NB4 (cell line): ENCODE results near the gene KLHL11.

Experiments used
- DNase-seq: peaks from one replicate; pipeline ENCODE4 v3.0.0; 2010; ENCODE audit warnings: low read depth
- H3K4me3 ChIP-seq: one replicate; pipeline ENCODE4 v1.5.1; 2011; ENCODE audit warnings: mild to moderate bottlenecking, low read depth, low read length, moderate library complexity
- MYC ChIP-seq: IDR thresholded peaks from 2 replicates; pipeline ENCODE4 v1.6.1; 2011; ENCODE audit warnings: low read depth, low read length
- POLR2A ChIP-seq: IDR thresholded peaks from 2 replicates; pipeline ENCODE4 v1.6.1; 2011; ENCODE audit warnings: mild to moderate bottlenecking; ENCODE audit not compliant: insufficient read length; ENCODE audit errors: extremely low read depth
- TF ChIP-seq, protein P1 (sequence below): IDR thresholded peaks from 2 replicates; pipeline ENCODE4 v1.6.1; 2011; ENCODE audit warnings: low read depth, low read length
- TF ChIP-seq, protein P2 (sequence below): IDR thresholded peaks from one replicate; pipeline ENCODE4 v1.5.1; 2012; ENCODE audit warnings: low read depth, low read length

The KLHL11 gene

DNA sequence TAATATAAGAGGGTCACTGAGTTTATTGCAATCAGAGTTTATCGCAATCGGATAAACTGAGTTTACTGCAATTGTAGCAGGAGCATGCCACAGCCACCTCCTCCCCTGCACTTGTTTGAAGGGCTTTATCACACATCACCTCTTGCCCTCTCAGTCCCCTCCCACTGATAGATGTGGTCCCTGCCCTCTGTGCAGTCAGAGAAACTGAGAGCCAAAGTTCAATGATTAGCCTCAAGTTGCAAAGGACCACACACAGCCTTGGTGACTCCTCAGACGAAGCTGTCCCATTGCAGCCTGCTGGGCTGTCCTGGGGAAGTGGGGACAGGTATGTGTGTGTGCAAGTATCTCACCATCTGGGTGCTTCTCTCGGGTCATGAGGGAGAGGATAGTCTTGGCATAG lies 39.9 kb upstream of the KLHL11 start:
- DNase-seq = no peak
- TF ChIP-seq, protein P1, sequence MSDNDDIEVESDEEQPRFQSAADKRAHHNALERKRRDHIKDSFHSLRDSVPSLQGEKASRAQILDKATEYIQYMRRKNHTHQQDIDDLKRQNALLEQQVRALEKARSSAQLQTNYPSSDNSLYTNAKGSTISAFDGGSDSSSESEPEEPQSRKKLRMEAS = no peak
- TF ChIP-seq, protein P2, sequence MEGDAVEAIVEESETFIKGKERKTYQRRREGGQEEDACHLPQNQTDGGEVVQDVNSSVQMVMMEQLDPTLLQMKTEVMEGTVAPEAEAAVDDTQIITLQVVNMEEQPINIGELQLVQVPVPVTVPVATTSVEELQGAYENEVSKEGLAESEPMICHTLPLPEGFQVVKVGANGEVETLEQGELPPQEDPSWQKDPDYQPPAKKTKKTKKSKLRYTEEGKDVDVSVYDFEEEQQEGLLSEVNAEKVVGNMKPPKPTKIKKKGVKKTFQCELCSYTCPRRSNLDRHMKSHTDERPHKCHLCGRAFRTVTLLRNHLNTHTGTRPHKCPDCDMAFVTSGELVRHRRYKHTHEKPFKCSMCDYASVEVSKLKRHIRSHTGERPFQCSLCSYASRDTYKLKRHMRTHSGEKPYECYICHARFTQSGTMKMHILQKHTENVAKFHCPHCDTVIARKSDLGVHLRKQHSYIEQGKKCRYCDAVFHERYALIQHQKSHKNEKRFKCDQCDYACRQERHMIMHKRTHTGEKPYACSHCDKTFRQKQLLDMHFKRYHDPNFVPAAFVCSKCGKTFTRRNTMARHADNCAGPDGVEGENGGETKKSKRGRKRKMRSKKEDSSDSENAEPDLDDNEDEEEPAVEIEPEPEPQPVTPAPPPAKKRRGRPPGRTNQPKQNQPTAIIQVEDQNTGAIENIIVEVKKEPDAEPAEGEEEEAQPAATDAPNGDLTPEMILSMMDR = no peak
- TF ChIP-seq MYC = no peak
- no peak for TF ChIP-seq POLR2A
- H3K4me3 ChIP-seq = no peak overlapping the region

DNA sequence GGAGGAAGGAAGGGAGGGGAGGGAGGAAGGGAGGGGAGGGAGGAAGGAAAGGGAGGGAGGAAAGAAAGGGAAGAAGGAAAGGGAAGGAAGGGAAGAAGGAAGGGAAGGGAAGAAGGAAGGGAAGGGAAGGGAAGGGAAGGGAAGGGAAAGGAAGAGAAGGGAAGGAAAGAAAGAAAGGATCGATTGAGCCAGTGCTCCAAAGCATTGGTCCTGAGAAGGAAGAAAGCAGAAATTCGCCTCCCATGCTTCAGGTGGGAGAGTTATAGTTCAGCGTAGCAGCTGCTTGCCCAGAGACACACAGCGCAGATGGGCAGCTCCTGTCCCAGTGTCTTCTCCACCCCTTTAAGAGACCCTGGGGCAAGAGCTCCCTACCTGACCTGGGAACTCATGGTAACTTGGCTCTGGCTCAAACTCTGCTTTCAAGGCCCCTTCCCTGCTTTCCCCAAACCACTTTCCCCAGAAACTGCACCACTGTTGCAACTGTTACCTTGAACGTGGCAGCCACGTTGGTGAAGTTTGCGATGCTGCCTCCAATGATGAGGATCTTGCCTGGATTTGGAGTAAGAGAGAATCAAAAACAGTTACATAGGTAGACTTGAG lies 39.1 kb upstream of the KLHL11 start:
- H3K4me3 ChIP-seq = no peak overlapping the region
- TF ChIP-seq, protein P1 = no peak
- TF ChIP-seq MYC = no peak
- TF ChIP-seq POLR2A = no peak
- TF ChIP-seq, protein P2 = no peak

DNA sequence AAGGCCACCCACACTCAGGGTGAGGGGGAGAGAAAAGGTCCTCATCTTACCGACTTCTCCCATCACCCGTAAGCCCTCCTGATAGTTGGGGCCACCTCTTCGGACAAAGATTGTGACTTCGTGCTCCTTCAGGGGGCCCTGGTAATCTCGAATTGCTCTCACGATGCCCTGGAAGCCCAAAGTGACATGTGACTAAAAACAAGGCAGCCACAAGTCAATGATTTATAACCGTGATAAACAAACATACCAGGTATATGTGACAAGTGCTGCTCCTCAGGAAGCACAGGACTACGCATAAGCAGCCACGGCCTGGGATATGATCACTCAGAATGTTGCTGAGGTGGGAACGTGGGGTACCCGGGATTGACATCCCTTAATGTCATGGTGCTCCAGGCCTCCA lies 36.4 kb upstream of the KLHL11 start:
- DNase-seq = no peak
- TF ChIP-seq, protein P2 = no peak
- TF ChIP-seq POLR2A (no peak), MYC (no peak)
- TF ChIP-seq, protein P1 = no peak
- H3K4me3 ChIP-seq = no peak overlapping the region

More for the DNA sequence above, 39.1 kb upstream of the KLHL11 start:
- no peak for DNase-seq

DNA sequence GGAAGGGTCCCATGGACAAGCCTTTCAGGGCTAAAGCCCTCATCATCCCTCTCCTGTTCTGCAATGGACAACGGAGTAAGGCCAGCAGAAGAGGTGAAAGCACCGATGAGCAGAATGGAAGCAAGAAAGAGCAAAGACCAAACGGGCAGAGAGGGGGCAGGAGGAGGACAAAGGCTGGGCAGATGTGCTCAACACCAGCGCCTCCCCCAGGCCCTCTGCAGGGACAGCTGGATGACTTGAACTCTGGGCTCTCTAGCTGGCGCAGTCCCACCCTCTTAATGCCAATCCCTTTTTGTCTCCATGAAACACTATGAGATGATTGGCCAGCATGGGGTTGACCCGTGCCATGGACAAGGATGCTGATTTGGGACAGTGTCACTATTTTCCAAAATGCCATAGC lies 31.5 kb upstream of the KLHL11 start:
- H3K4me3 ChIP-seq = no peak overlapping the region
- TF ChIP-seq POLR2A (no peak), MYC (no peak)
- TF ChIP-seq, protein P2 = no peak
- TF ChIP-seq, protein P1 = no peak
- no peak for DNase-seq

DNA sequence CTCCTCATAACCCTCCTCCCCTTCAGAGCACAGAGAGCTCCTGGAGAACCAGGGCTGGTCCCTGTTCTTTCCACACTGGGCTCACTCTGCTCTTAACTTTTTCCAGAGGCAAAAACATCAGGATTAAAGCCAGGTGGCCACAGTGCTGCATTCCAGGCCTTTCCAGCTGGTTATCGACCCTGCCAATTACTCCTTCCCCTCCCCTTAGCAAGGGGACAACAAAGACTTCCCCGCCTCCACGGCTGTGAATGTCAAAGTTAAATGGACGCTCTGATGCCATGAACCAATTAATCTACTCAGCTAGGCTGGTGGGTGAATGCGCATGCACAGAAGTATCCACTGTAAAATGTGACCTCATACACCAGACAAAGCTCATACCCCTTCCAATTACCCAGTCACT lies 30.4 kb upstream of the KLHL11 start:
- DNase-seq = no peak
- TF ChIP-seq MYC = no peak
- TF ChIP-seq, protein P2 = no peak
- TF ChIP-seq, protein P1 = no peak
- TF ChIP-seq POLR2A = no peak
- H3K4me3 ChIP-seq = no peak overlapping the region
